SU-DHL-6 (cell line): Measurements from ENCODE around the gene ATP8A2.

Source experiments
- H2AFZ ChIP-seq: fragments of 200-600 bp; sonication (generic); 2 replicates; pipeline ENCODE4 v1.6.1; 2014; ENCODE audit warnings: low read depth, mild to moderate bottlenecking, moderate library complexity, mixed read lengths, antibody characterized with exemption, low read length; ENCODE audit not compliant: severe bottlenecking
- H3F3A ChIP-seq: fragments of 200-600 bp; shearing (Covaris generic); 2 replicates; pipeline ENCODE4 v1.6.0; 2016; ENCODE audit warnings: antibody characterized with exemption, mild to moderate bottlenecking; ENCODE audit not compliant: insufficient read depth
- H3K27ac ChIP-seq: fragments of 200-600 bp; sonication (generic); 2 replicates; pipeline ENCODE4 v1.5.1; 2016; ENCODE audit warnings: low read depth, mild to moderate bottlenecking, low read length, moderate library complexity, mixed read lengths
- H3K27me3 ChIP-seq: fragments of 200-600 bp; sonication (generic), shearing (Covaris generic); 2 replicates; pipeline ENCODE4 v1.6.0; 2014; ENCODE audit warnings: mild to moderate bottlenecking, low read length
- H3K36me3 ChIP-seq: fragments of 200-600 bp; sonication (generic); 2 replicates; pipeline ENCODE4 v1.6.1; 2014; ENCODE audit warnings: mild to moderate bottlenecking, low read length, mixed read lengths
- H3K4me2 ChIP-seq: fragments of 300-600, 200-600 bp; shearing (Covaris generic), sonication (generic); 2 replicates; pipeline ENCODE4 v1.6.0; 2014; ENCODE audit warnings: low read length, low read depth, mild to moderate bottlenecking; ENCODE audit not compliant: poor library complexity, severe bottlenecking
- H3K4me3 ChIP-seq: fragments of 200-600 bp; sonication (generic); 2 replicates; pipeline ENCODE4 v1.5.1; 2014; ENCODE audit warnings: antibody characterized with exemption, low read length, mild to moderate bottlenecking, mixed read lengths; ENCODE audit not compliant: insufficient read depth, poor library complexity, severe bottlenecking
- H3K79me2 ChIP-seq: fragments of 200-600 bp; sonication (generic); 2 replicates; pipeline ENCODE4 v1.6.1; 2014; ENCODE audit warnings: mild to moderate bottlenecking, low read length, moderate library complexity; ENCODE audit not compliant: insufficient read depth
- H3K9ac ChIP-seq: fragments of 200-600 bp; sonication (generic); 2 replicates; pipeline ENCODE4 v1.7.0; 2014; ENCODE audit warnings: mild to moderate bottlenecking, low read length
- H3K9me2 ChIP-seq: fragments of 200-600 bp; sonication (generic); replicated peaks from 2 replicates; pipeline ENCODE4 v1.6.1; 2014; ENCODE audit warnings: low read length; ENCODE audit not compliant: insufficient read depth
- H3K9me3 ChIP-seq: fragments of 200-600 bp; sonication (generic); 2 replicates; pipeline ENCODE4 v1.6.1; 2014; ENCODE audit warnings: low read length, mixed read lengths; ENCODE audit not compliant: insufficient read depth
- H4K20me1 ChIP-seq: fragments of 200-600 bp; sonication (generic); 2 replicates; pipeline ENCODE4 v1.6.1; 2014; ENCODE audit warnings: low read depth, mild to moderate bottlenecking, antibody characterized with exemption, low read length, moderate library complexity, mixed read lengths
- CTCF ChIP-seq: fragments of 200-600 bp; sonication (generic); IDR thresholded peaks from one replicate; pipeline ENCODE4 v1.5.1; 2017; ENCODE audit warnings: antibody characterized with exemption, mild to moderate bottlenecking, low read length, moderate library complexity; ENCODE audit not compliant: insufficient read depth, poor library complexity, severe bottlenecking
- EZH2phosphoT487 ChIP-seq: fragments of 200-600 bp; sonication (generic), shearing (Covaris generic); conservative IDR thresholded peaks from 2 replicates; pipeline ENCODE4 v1.6.1; 2018; ENCODE audit warnings: mild to moderate bottlenecking, antibody characterized with exemption, low read length, moderate library complexity, mixed read lengths

The ATP8A2 gene

DNA sequence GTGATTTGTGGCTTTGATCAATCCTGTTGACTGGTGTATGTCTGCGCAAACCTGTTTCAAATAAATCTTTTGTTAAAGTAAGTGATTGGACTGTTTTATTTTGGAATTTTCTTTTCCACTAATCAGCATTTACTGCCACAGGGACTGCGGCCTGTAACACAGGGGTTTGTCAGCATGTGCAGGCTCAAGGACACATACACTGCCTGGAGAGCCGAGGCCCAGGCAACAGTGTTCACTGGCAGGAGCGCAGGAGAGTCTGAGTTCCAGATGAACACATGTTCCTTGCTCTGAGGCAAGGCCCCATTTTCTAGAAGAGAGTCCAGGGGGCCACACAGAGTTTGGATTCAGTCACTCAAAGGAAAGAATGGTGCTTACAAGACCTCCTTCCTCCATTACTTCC is 654.0 kb downstream of the ATP8A2 start:
- Histone ChIP-seq H3F3A (no peaks in the 10 kb centered on the region), H3K36me3 (no peaks in the 10 kb centered on the region), H3K4me3 (no peak overlapping the region), H3K79me2 (no peaks in the 10 kb centered on the region), H3K27me3 (no peaks in the 10 kb centered on the region), H4K20me1 (no peaks in the 10 kb centered on the region), H3K4me2 (no peak overlapping the region), H3K27ac (no peak overlapping the region), H3K9me2 (no peaks in the 10 kb centered on the region), H3K9me3 (no peaks in the 10 kb centered on the region), H3K9ac (no peak overlapping the region), H2AFZ (no peak overlapping the region)
- TF ChIP-seq EZH2phosphoT487 (no peak), CTCF (no peak)

GRCh38 chr13:26026211-26026610 is 654.4 kb downstream of the ATP8A2 start:
- H3K4me2 ChIP-seq, result no peak overlapping the region
- TF ChIP-seq EZH2phosphoT487, result no peak
- no peak for TF ChIP-seq CTCF
- no peaks in the 10 kb centered on the region for H4K20me1 ChIP-seq
- no peak overlapping the region for H3K9ac ChIP-seq
- H3F3A ChIP-seq, result no peaks in the 10 kb centered on the region
- no peaks in the 10 kb centered on the region for H3K27me3 ChIP-seq
- no peak overlapping the region for H3K27ac ChIP-seq
- H3K79me2 ChIP-seq, result no peaks in the 10 kb centered on the region
- no peak overlapping the region for H2AFZ ChIP-seq
- H3K4me3 ChIP-seq, result no peak overlapping the region
- H3K36me3 ChIP-seq, result no peaks in the 10 kb centered on the region
- H3K9me3 ChIP-seq, result no peaks in the 10 kb centered on the region
- H3K9me2 ChIP-seq, result no peaks in the 10 kb centered on the region

- Histone ChIP-seq H3K4me2 (no peak overlapping the region), H4K20me1 (no peaks in the 10 kb centered on the region), H3K27ac (no peak overlapping the region), H3K27me3 (no peaks in the 10 kb centered on the region), H2AFZ (no peak overlapping the region), H3K9me3 (no peaks in the 10 kb centered on the region), H3K4me3 (no peak overlapping the region), H3K36me3 (no peaks in the 10 kb centered on the region), H3K79me2 (no peaks in the 10 kb centered on the region), H3K9me2 (no peaks in the 10 kb centered on the region), H3F3A (no peaks in the 10 kb centered on the region), H3K9ac (no peak overlapping the region)
- no peak for TF ChIP-seq CTCF
- TF ChIP-seq EZH2phosphoT487, result no peak
Measured at GRCh38 chr13:26029581-26030136, 657.9 kb downstream of the ATP8A2 start.
